ENCODE data around the gene AUTS2.

DNA sequence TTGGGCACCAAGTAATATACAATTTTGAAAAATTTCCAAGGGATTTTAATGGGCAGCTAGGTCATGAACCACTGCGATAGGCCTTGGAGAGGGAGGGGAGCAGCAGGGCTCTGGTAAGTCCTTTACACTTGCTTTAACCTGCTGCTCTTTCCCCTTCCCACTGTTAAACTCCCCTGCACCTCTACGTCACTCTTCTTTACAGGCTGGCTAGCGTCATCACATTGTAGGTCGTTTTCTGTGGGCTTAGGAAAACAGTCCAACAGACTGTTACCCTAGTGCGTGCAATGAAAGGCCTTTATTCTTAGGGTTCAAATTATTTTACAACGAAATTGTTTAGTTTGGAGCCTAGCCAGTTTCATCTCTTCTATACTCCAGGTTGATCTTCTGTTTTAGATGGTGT lies 235.7 kb downstream of the AUTS2 start:
- TF ChIP-seq, protein P1, sequence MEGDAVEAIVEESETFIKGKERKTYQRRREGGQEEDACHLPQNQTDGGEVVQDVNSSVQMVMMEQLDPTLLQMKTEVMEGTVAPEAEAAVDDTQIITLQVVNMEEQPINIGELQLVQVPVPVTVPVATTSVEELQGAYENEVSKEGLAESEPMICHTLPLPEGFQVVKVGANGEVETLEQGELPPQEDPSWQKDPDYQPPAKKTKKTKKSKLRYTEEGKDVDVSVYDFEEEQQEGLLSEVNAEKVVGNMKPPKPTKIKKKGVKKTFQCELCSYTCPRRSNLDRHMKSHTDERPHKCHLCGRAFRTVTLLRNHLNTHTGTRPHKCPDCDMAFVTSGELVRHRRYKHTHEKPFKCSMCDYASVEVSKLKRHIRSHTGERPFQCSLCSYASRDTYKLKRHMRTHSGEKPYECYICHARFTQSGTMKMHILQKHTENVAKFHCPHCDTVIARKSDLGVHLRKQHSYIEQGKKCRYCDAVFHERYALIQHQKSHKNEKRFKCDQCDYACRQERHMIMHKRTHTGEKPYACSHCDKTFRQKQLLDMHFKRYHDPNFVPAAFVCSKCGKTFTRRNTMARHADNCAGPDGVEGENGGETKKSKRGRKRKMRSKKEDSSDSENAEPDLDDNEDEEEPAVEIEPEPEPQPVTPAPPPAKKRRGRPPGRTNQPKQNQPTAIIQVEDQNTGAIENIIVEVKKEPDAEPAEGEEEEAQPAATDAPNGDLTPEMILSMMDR (conservative IDR thresholded peaks at IDR 0.05; ENCODE audit: low read length) = no peak
- no peak for TF ChIP-seq EZH2phosphoT487 (IDR thresholded peaks at IDR 0.05; ENCODE audit: borderline replicate concordance)
